Stimulated activated CD4-positive, alpha-beta T cell treated with anti-CD3 and anti-CD28 coated beads, Interleukin-1b, Interleukin-23, amount 100 ng/mL, for 48 hours (primary cell): ENCODE results near the gene SYNGR3.
"Not testable (repeated sequence)": the region's sequence is repeated elsewhere in the genome, so short reads cannot be mapped to it uniquely, and the experiment has no call there.

Experiments
- DNase-seq: peaks from one replicate; pipeline ENCODE4 v3.0.0-alpha.2; 2020

Gene SYNGR3

DNA sequence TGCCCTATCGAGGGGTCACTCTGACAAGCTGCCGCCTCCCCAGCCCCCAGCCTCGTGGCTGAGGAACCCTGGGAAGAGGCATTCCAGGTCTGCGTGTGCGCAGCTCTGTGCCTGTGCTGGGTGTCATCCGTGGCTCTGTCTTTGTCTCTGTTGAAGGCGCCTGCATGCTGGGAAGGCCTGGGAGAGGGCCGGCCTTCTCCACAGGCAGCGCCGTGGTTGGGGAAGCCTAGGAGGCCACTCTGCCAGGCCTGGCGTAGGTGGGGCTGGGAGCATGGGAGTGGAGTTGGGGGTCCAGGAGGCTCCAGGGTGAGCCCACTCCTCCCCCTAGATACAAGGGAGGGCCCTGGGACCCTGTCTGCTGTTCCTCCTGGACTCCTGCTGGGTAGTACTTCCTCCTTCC lies 40.3 kb downstream of the SYNGR3 start:
- DNase-seq: no peak

DNA sequence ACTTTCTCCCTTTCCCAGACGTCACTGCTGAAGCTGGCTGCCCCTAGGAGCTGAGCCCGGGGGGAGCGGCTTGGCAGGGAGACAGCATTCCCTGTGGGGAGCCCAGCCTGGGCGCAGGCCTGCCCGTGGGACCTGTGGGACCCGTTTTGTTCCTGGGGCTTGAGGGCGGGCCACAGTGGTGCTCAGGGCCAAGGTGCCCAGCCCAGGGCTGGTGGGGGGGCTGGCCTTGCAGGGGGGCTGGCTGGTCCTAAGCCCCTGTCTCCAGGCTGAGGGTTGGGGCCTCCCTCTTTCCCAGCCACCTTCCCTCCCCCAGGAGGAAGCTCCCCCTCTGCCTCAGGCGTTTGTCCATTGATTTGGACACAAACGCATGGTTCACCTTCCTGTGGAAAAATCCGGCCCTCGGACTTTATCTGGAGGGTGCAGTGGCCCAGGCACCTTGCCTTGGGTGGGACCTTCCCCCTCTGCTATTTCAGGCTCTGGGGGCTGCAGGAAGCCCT lies 41.4 kb downstream of the SYNGR3 start:
- no peak for DNase-seq

DNA sequence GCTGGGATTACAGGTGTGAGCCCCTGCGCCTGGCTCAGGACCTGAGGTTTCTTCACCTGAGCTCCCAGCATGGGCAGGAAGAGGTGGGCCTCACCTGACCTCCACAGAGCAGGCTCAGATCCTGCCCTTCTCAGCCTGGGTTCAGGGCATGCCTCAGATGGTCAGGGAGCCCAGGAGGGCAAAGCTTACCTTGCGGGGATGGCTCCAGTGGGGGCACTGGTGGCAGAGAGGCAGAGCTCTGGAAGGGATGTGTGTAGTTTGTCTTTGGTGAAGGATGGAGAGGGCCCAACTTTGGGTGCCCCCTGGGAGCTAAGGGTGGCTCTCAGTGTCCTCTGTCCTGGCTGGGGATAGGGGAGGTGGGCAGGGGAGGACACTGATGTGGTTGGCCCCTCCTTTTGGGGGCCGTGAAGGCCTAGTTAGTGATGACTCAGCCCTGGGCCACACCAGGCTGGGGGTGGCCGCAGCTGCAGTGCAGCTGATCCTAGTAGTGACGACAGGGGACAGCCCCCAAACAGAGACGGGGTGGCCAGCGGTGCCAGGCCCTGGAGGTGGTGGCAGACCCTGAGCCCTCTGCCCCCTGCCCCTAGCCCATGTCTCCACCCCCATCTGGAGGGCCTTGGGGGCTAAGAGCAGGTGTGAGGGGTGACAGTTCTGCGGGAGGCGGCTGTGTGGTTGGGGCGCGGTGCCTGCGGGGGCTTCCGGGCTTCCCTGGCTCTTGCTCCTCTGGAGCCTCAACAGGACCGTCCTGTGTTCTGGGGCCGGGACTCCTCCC lies 42.7 kb downstream of the SYNGR3 start:
- DNase-seq: no peak

DNA sequence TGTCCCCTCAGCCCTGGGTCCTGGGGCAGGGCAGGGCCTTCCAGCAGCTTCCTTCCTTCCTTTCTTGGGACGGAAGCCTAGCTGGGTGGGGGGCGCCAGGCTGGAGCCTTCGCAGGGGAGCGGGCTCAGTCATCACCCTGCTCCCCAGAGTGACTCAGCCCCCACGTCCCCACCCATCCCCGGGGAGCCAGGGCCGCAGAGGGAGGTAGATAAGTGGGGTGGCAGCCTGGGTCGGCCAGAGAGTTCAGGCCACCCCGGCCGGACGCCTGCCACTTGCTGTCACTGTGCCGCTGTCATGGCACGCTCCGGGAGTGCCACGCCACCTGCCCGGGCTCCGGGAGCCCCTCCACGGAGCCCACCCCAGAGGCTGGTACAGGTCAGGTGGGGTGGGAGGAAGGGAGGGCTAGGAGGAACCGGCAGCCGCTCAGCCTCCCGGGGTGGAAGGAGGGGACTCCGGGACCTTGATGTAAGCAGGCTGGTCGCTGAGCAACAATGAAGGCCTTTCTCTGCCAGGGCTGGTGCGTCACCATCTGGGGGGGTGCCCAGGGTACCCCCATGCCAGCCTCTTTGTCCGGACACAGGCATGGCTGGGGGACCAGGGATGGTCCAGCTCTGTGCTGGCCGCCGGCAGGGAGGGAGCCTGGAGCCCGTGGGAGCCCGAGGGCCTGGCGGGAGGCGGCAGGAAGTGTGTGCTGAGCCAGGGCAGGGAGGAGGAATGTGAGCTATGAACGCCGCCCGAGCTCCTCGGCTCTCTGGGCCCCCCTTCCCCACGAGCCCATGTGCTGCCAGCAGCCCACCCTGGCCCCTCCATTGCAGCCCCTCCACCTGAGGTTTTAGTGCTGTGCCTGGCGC lies 43.5 kb downstream of the SYNGR3 start:
- no peak for DNase-seq

- not testable (repeated sequence) for DNase-seq
Measured at GRCh38 chr16:2033909-2034695, 44.3 kb downstream of the SYNGR3 start.

DNA sequence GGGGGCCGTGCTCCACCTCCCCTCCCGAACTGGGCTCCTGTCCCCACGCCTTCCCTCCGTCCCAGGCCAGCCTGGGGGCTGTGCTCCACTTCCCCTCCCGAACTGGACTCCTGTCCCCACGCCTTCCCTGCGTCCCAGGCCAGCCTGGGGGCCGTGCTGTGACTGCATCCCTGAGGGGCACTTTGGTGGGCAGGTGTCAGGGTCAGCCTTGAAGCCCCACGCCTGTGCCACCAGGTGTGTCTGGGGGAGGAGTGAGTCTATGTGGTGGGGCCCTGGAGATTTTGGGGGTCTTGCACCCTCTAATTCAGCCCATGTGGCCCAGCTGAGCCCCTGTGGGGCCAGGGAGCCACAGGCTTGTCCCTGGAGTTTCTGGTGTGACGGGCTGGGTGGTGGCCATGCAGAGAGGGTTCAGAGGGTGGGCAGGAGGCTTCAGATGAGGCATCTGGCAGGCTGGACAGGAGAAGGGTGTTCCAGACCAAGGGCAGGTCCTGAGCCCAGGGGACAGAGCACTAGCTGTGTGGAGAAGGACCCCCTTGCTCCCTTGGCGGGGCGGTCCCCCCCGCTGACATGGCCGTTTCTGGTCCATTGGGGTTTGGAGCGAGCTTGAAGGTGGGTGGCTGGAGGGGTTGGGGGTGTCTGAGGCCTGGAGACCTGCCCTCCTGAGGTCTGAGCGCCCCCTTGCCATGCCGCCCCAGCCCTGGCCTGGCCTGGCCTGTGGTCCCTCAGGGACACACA lies 45.1 kb downstream of the SYNGR3 start:
- no peak for DNase-seq

DNA sequence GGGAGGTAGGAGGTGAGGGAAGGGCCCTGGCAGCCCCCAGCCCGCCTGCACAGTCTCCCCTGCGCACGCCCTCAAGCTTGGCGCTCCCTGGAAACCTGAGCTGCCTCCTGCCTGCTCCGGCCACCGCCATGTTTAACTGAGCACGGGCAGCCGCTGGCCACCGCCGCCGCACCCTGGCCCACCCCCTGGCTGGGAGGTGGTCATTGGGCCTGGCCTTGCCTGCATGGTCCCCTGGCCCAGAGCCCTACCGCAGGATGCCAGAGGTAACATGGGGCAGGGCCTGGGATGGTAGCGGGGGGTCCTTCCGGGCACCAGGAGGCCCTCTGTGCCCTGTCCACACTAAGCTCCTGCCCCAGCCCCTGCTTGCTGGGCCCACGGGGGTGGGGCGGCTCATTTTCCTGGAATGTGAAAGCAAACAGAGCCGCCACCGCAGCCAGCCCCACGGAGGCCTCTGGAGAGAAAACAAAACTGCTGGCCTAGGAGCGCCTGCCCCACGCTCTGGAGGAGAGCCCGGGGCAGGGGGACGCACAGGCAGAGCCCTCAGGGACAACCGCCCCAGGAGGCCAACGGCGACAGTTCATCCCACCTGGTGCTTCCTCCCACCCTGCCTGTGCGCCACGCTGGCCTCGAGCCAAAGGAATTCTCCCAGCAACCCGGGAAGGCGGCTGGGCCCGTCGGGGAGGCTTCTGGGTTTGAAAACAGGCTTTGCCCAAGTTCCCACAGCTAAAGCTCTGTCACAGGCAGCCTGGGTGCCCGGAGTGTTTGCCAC lies 45.8 kb downstream of the SYNGR3 start:
- no peak for DNase-seq

DNA sequence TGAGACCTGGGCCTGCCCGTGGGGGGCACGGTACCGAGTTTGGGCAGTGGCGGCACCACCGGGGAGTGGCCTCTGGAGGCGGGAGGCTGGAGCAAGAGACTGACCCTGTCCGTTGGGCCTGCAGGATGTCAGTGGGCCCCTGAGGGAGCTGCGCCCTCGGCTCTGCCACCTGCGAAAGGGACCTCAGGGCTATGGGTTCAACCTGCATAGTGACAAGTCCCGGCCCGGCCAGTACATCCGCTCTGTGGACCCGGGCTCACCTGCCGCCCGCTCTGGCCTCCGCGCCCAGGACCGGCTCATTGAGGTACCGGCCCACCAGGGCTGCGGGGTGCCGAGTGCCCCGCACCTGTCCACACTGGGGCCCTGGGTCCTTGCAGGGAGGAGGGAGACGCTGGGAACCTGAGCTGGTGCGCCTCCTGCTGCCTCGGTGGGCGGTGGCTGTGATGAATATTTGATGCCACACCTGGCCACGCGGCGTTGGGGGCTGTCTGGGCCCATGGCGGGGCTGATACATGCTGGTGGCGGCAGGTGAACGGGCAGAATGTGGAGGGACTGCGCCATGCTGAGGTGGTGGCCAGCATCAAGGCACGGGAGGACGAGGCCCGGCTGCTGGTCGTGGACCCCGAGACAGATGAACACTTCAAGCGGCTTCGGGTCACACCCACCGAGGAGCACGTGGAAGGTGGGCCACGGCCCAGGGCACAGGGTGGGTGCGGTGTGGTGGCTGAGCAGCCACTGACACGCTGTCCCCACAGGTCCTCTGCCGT lies 46.6 kb downstream of the SYNGR3 start:
- no peak for DNase-seq

- no peak for DNase-seq
Measured at GRCh38 chr16:2037115-2037514, 47.3 kb downstream of the SYNGR3 start.

DNA sequence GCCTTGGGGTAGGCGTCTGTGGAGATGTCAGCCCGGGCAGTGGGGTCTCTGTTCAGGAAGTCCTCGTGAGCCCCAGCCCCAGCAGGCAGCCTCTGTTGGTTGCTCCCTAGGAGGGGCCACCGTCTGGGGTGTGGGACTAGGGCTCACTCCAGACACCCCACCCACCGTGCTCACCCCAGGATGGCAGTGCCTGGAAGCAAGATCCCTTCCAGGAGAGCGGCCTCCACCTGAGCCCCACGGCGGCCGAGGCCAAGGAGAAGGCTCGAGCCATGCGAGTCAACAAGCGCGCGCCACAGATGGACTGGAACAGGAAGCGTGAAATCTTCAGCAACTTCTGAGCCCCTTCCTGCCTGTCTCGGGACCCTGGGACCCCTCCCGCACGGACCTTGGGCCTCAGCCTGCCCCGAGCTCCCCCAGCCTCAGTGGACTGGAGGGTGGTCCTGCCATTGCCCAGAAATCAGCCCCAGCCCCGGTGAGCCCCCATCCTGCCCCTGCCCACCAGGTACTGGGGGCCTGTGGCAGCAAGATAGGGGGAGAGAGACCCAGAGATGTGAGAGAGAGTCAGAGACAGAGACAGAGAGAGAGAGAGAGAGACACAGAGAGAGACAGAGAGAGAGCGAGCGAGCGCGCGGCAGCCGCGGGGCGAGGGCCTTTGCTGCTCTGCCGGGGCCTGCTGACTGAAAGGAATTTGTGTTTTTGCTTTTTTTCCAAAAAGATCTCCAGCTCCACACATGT lies 48.0 kb downstream of the SYNGR3 start:
- DNase-seq: no peak

GRCh38 chr16:2038382-2039231 lies 48.8 kb downstream of the SYNGR3 start:
- no peak for DNase-seq

- DNase-seq: no peak
Measured at GRCh38 chr16:2039274-2040031, 49.7 kb downstream of the SYNGR3 start.

DNA sequence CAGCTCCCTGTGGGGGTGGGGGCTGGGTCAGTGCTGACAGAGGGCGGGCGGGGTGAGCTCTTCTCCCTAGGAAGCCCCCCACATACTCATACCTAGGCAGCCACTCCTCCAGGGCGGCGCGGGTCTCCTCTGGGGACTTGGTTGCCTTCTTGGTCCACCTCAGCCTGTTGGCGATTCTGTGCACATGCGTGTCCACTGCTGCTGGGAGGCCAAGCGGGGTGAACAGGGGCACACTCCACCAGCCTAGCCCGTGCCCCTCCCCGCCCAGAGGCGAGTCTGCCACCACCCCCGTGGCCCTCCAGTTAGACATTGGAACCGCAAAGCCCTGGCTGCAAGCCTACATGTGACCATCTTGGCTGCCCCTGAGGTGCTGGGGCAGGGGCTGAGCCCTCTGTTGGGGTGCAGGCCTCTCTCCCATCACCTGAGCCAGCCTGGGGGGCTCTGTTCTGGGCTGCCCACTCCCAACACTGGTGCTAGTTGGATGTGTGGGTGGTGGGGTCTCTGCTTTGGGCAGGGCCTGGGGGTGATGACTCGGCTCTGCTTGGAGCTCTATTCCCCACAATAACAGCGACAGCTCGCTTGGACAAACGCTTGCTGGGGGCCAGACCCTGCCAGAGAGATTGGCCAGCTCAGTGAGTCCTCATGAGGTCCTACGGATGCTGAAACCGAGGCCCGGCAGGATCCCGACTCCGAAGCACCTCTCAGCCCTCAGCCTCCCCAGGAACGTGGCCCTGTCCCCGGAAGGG lies 50.4 kb downstream of the SYNGR3 start:
- no peak for DNase-seq

GRCh38 chr16:2040787-2041522 lies 51.2 kb downstream of the SYNGR3 start:
- DNase-seq: no peak

- DNase-seq: no peak
Measured at GRCh38 chr16:2042171-2042985, 52.6 kb downstream of the SYNGR3 start.
